GM12878 (cell line): Measurements from ENCODE around the gene LCP1. TPM values are rescaled to one million over a fixed set of nuclear protein-coding genes. Genes with fewer than 3 reads are reported as not detected.

Source experiments
- ATAC-seq: fragments of 200-7000 bp; cut with Tn5 transposase; 3 replicates; pipeline ENCODE4 v1.9.1; 2020; ENCODE audit warnings: mild to moderate bottlenecking, moderate library complexity
- BruUV-seq: library from RNA; stranded (reverse); fragments of 400-500 nt; replicated peaks from 2 replicates; lab custom pipeline; 2021; lab: Mats Ljungman, UMichigan
- CTCF ChIA-PET: fragments of 300-600 bp; sonication (Branson Sonifier 250); formaldehyde crosslinking; extraction: SDS; loops from one replicate; lab custom pipeline; 2021; ENCODE audit warnings: inconsistent platforms; lab: Yijun Ruan, JAX
- POLR2A ChIA-PET: fragments of 350-600 bp; formaldehyde crosslinking; extraction: SDS; loops from one replicate; lab custom pipeline; 2021; ENCODE audit warnings: inconsistent platforms; lab: Charles Lee
- RAD21 ChIA-PET: fragments of 300-600 bp; sonication (Branson Sonifier 250); formaldehyde crosslinking; loops from one replicate; lab custom pipeline; 2023; ENCODE audit warnings: antibody characterized with exemption; ENCODE audit not compliant: unreplicated experiment; lab: Charles Lee
- SMC1A ChIA-PET: fragments of 300-600 bp; sonication (Branson Sonifier 250); formaldehyde crosslinking; loops from one replicate; lab custom pipeline; 2023; ENCODE audit not compliant: unreplicated experiment, uncharacterized antibody; lab: Charles Lee
- DNase-seq: peaks from one replicate; pipeline ENCODE4 v3.0.0-alpha.2; 2011; ENCODE audit warnings: low read depth, low spot score
- FAIRE-seq: peaks from 3 replicates; lab custom pipeline; 2011; peaks lifted over from hg19 to GRCh38; lab: Jason Lieb, UNC
- H2AFZ ChIP-seq: 2 replicates; pipeline ENCODE4 v1.6.0; 2011; ENCODE audit warnings: low read depth, low read length, control low read depth; ENCODE audit not compliant: control insufficient read depth
- H3K27ac ChIP-seq: 2 replicates; pipeline ENCODE4 v1.5.1; 2011; ENCODE audit warnings: control low read depth; ENCODE audit not compliant: control insufficient read depth, insufficient read depth
- H3K27me3 ChIP-seq, 2 experiments: replicated peaks in 1 of 2; 2 replicates each; pipeline versions ENCODE4 v1.6.0 to v1.6.1; 2011; ENCODE audit warnings: low read length in 1 of 2; ENCODE audit not compliant: control insufficient read depth in 2 of 2, insufficient read depth in 2 of 2
- H3K36me3 ChIP-seq, 2 experiments: 2 replicates each; pipeline ENCODE4 v1.5.1; 2011; ENCODE audit warnings: low read length in 1 of 2; ENCODE audit not compliant: control insufficient read depth in 2 of 2, insufficient read depth in 2 of 2
- H3K4me1 ChIP-seq: 2 replicates; pipeline ENCODE4 v1.6.1; 2011; ENCODE audit warnings: mild to moderate bottlenecking, low read length, moderate library complexity, mixed read lengths; ENCODE audit not compliant: control insufficient read depth, insufficient read depth
- H3K4me2 ChIP-seq: 2 replicates; pipeline ENCODE4 v1.6.0; 2011; ENCODE audit warnings: control low read depth; ENCODE audit not compliant: control insufficient read depth, insufficient read depth
- H3K4me3 ChIP-seq: fragments of 200-600 bp; sonication (generic); 2 replicates; pipeline ENCODE4 v1.5.1; 2016
- H3K79me2 ChIP-seq: 2 replicates; pipeline ENCODE4 v1.6.0; 2011; ENCODE audit warnings: low read length; ENCODE audit not compliant: control insufficient read depth, insufficient read depth
- H3K9ac ChIP-seq: 2 replicates; pipeline ENCODE4 v1.8.0; 2011; ENCODE audit warnings: low read length, control low read depth, mixed read lengths; ENCODE audit not compliant: control insufficient read depth, insufficient read depth
- H3K9me3 ChIP-seq: replicated peaks from 3 replicates; pipeline ENCODE4 v1.5.1; 2011; ENCODE audit warnings: mild to moderate bottlenecking, low read length; ENCODE audit not compliant: control insufficient read depth, insufficient read depth
- H4K20me1 ChIP-seq: 2 replicates; pipeline ENCODE4 v1.6.0; 2011; ENCODE audit not compliant: control insufficient read depth, insufficient read depth
- EZH2 ChIP-seq: IDR thresholded peaks from 2 replicates; pipeline ENCODE4 v1.6.1; 2012; ENCODE audit warnings: low read depth, mild to moderate bottlenecking, control low read depth, inconsistent platforms, low read length, borderline replicate concordance; ENCODE audit not compliant: control insufficient read depth
- KAT2A ChIP-seq: conservative IDR thresholded peaks from 2 replicates; pipeline ENCODE4 v1.6.1; 2011; ENCODE audit warnings: low read depth, low read length; ENCODE audit not compliant: control insufficient read depth
- POLR2AphosphoS5 ChIP-seq: IDR thresholded peaks from 2 replicates; pipeline ENCODE4 v1.6.1; 2011; ENCODE audit warnings: mild to moderate bottlenecking, low read length, inconsistent platforms
- REST ChIP-seq: IDR thresholded peaks from 2 replicates; pipeline ENCODE4 v1.6.1; 2012; ENCODE audit warnings: mild to moderate bottlenecking, low read depth, low read length
- SIN3A ChIP-seq: IDR thresholded peaks from 2 replicates; pipeline ENCODE4 v1.6.1; 2012; ENCODE audit warnings: low read depth, low read length, improper control_type of control experiment
- SP1 ChIP-seq: IDR thresholded peaks from one replicate; pipeline ENCODE4 v1.6.1; 2011; ENCODE audit warnings: low read depth, low read length
- WGBS: methylation state at CpG from one replicate; pipeline ENCODE4 v1.1.6; 2016; ENCODE audit warnings: low lambda C conversion rate; ENCODE audit not compliant: insufficient replicate concordance, insufficient coverage; ENCODE audit errors: missing lambda C conversion rate; 5-methylcytosine and 5-hydroxymethylcytosine counted together
- in situ Hi-C: fragments of 300-500 bp; cut with MboI; formaldehyde crosslinking; loops from 9 replicates; pipeline ENCODE4 v1.14.3; 2018; ENCODE audit warnings: mixed read lengths
- intact Hi-C: fragments of 100-400 bp; cut with micrococcal nuclease; formaldehyde crosslinking; loops from one replicate; pipeline ENCODE4 v1.14.2; 2022; ENCODE audit not compliant: unreplicated experiment
- polyA plus RNA-seq, 11 experiments: library from polyadenylated mRNA; depleted of rRNA in 4 of 11; unstranded in 6 of 11; stranded (reverse) in 5 of 11; fragments of >200 nt; fragmentation: Nextera tagmentation in 4 of 11; fragmentation: Illumina TruSeq in 1 of 11; extraction: Ambion mirVana in 4 of 11; extraction: Trizol in 1 of 11; gene quantifications; 1 replicate in 1 of 11; 2 replicates in 10 of 11; pipeline versions ENCODE4 v1.2.1 to v1.2.3, GENCODE V29; 2011 to 2016; ENCODE audit warnings: inconsistent platforms in 2 of 11, missing spikeins in 2 of 11, low read depth in 1 of 11
- total RNA-seq, 4 experiments: library from RNA; depleted of rRNA in 3 of 4; stranded (reverse); fragments of >200 nt in 3 of 4; fragmentation: Illumina TruSeq in 1 of 4; extraction: Trizol in 1 of 4; gene quantifications; 2 replicates each; pipeline versions ENCODE4 v1.2.1 to v1.2.3, GENCODE V29; 2013 to 2021

The LCP1 gene
- total and polyA plus RNA-seq, 10 of the 15 experiments (the other 5 are each of a cell fraction or from before 2014, with no cell fraction given): 775 to 2,201 (median 1,556) TPM

DNA sequence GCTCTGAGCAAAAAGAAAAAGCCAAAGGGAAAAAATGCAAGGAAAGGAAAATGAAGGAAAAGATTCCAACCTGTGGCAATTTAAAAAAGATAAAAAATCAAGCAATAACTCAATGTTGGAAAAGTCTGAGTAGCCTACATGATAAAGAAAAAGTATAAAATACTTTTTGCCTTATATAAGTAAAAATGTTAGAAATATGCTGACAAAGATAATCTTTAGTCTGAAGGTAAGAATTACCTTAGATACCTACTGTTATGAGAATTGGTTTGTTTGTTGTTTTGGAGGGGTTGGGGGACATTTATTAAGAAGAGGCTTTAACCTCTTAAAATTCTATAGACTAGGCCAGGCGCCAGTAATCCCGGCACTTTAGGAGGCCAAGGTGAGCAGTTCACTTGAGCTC is 47.5 kb downstream of the LCP1 start (continued):
- TF ChIP-seq REST (no peak), EZH2 (no peak), SP1 (no peak), SIN3A (no peak)

DNA sequence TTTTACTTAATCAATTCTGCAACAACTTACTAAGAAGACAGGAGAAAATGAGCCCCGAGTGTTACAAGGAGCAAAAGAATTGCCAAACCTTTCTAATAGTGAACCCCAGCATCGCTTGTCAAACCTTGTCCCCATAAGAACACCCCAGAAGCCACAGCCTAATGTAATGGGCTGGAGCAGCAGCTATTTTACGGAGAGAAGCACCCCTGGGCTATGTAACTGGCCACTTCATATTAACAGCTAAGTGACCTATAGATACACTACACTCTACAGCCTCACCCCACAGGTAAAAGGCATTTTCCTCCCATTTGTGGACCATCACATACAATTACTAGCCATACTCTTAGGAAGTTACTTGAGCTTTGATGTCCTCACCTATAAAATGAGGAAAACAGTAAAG is 49.9 kb downstream of the LCP1 start:
- no peak for ATAC-seq
- H3K4me1 ChIP-seq: no peaks in the 10 kb centered on the region
- peaks cover 43 to 57% of the 10 kb centered on the region in 2 experiments for H3K36me3 ChIP-seq
- H3K4me2 ChIP-seq: no peak overlapping the region
- CTCF ChIA-PET: interaction anchor here (0.7 to 1.1 kb wide), 2 partner anchors 13 to 28 kb away, joined by 3 to 4 read pairs; no protein-coding TSS in a partner anchor
- no peak for FAIRE-seq
- no peaks in the 10 kb centered on the region for H3K9me3 ChIP-seq
- no peaks in the 10 kb centered on the region for H3K79me2 ChIP-seq
- intact Hi-C loops: no loop called here
- no peak overlapping the region for H3K27ac ChIP-seq
- no peak for TF ChIP-seq KAT2A
- peak; percentile 45; the same call in 1 of the 2 replicates for TF ChIP-seq POLR2AphosphoS5
- H4K20me1 ChIP-seq: no peaks in the 10 kb centered on the region; the same call in 1 of the 2 replicates
- no peak overlapping the region for H3K9ac ChIP-seq
- no TSS peak for BruUV-seq
- in situ Hi-C loops: no loop called here
- WGBS: 96% methylated on average over 3 of the region's 3 CpGs
- H3K27me3 ChIP-seq: no peaks in the 10 kb centered on the region
- DNase-seq: no peak
- POLR2A ChIA-PET: no interaction called here
- no peak overlapping the region for H3K4me3 ChIP-seq
- H2AFZ ChIP-seq: no peak overlapping the region
- RAD21 ChIA-PET: no interaction called here
- SMC1A ChIA-PET: interaction anchor here (0.8 to 3.3 kb wide), 2 partner anchors 28 to 36 kb away, joined by 4 to 10 read pairs; no protein-coding TSS in a partner anchor
